Endothelial cell of umbilical vein (primary cell): Measurements from ENCODE around the gene COL23A1. TPM values are rescaled to one million over a fixed set of nuclear protein-coding genes. Genes with fewer than 3 reads are reported as not detected.

Source experiments
- BruUV-seq: library from RNA; stranded (reverse); fragments of 400-500 nt; replicated peaks from 2 replicates; lab custom pipeline; 2021; lab: Mats Ljungman, UMichigan
- CTCF ChIA-PET: fragments of 300-600, 350-600 bp; sonication (Branson Sonifier 250); formaldehyde crosslinking; loops from one replicate; lab custom pipeline; 2021; ENCODE audit warnings: antibody characterized with exemption, inconsistent platforms; lab: Charles Lee
- POLR2A ChIA-PET: fragments of 300-600, 350-600 bp; sonication (Branson Sonifier 250); formaldehyde crosslinking; loops from one replicate; lab custom pipeline; 2021; ENCODE audit warnings: antibody characterized with exemption, inconsistent platforms; lab: Charles Lee
- DNase-seq: peaks from one replicate; pipeline ENCODE4 v3.0.0-alpha.2; 2011; ENCODE audit warnings: low read depth, low spot score
- FAIRE-seq: peaks from 2 replicates; lab custom pipeline; 2011; peaks lifted over from hg19 to GRCh38; lab: Jason Lieb, UNC
- H2AFZ ChIP-seq: 2 replicates; pipeline ENCODE4 v1.6.0; 2012; ENCODE audit warnings: low read depth, low read length, control low read depth, inconsistent platforms
- H3K27ac ChIP-seq: 2 replicates; pipeline ENCODE4 v1.5.1; 2011; ENCODE audit warnings: low read depth, mild to moderate bottlenecking, control low read depth, low read length, moderate library complexity; ENCODE audit not compliant: insufficient read depth
- H3K27me3 ChIP-seq, 2 experiments: 2 replicates each; pipeline versions ENCODE4 v1.6.0 to v1.6.1; 2011; ENCODE audit warnings: low read length in 2 of 2, mixed read lengths in 1 of 2; ENCODE audit not compliant: control insufficient read depth in 2 of 2, insufficient read depth in 2 of 2
- H3K36me3 ChIP-seq, 2 experiments: 2 replicates in 1 of 2; 3 replicates in 1 of 2; pipeline ENCODE4 v1.5.1; 2011; ENCODE audit warnings: low read length in 2 of 2, mild to moderate bottlenecking in 1 of 2, moderate library complexity in 1 of 2; ENCODE audit not compliant: control insufficient read depth in 2 of 2, insufficient read depth in 2 of 2; ENCODE audit errors: extremely low read depth in 1 of 2
- H3K4me1 ChIP-seq: 3 replicates; pipeline ENCODE4 v1.5.1; 2011; ENCODE audit warnings: mild to moderate bottlenecking, low read length; ENCODE audit not compliant: control insufficient read depth, insufficient read depth; ENCODE audit errors: extremely low read depth
- H3K4me2 ChIP-seq: 2 replicates; pipeline ENCODE4 v1.6.1; 2011; ENCODE audit warnings: low read length, control low read depth, mixed read lengths; ENCODE audit not compliant: insufficient read depth
- H3K4me3 ChIP-seq, 3 experiments: fragments of 200-600 bp in 1 of 3; sonication (generic), shearing (Covaris generic) in 1 of 3; replicated peaks in 1 of 3; 2 replicates each; pipeline ENCODE4 v1.5.1; 2011 to 2016; ENCODE audit warnings: control low read depth in 3 of 3, low read length in 3 of 3, mild to moderate bottlenecking in 2 of 3, inconsistent platforms in 1 of 3, low read depth in 1 of 3, moderate library complexity in 1 of 3; ENCODE audit not compliant: insufficient read depth in 1 of 3
- H3K79me2 ChIP-seq: 2 replicates; pipeline ENCODE4 v1.6.0; 2012; ENCODE audit warnings: low read length, inconsistent platforms; ENCODE audit not compliant: control insufficient read depth, insufficient read depth
- H3K9ac ChIP-seq: replicated peaks from 2 replicates; pipeline ENCODE3; 2011; ENCODE audit warnings: low read length, control low read depth; ENCODE audit not compliant: insufficient read depth; ENCODE audit errors: extremely low read depth
- H3K9me1 ChIP-seq: replicated peaks from 3 replicates; pipeline ENCODE4 v1.6.0; 2011; ENCODE audit warnings: mild to moderate bottlenecking, low read length; ENCODE audit not compliant: control insufficient read depth, insufficient read depth; ENCODE audit errors: extremely low read depth
- H3K9me3 ChIP-seq: replicated peaks from 2 replicates; pipeline ENCODE4 v1.5.1; 2012; ENCODE audit warnings: low read length, inconsistent platforms; ENCODE audit not compliant: control insufficient read depth, insufficient read depth
- H4K20me1 ChIP-seq: replicated peaks from 2 replicates; pipeline ENCODE3; 2011; ENCODE audit warnings: mild to moderate bottlenecking, low read length; ENCODE audit not compliant: control insufficient read depth, insufficient read depth; ENCODE audit errors: extremely low read depth
- EZH2 ChIP-seq: IDR thresholded peaks from 2 replicates; pipeline ENCODE4 v1.6.1; 2012; ENCODE audit warnings: borderline replicate concordance, low read depth, mild to moderate bottlenecking, moderate library complexity, low read length, inconsistent platforms; ENCODE audit not compliant: severe bottlenecking
- FOS ChIP-seq: IDR thresholded peaks from 2 replicates; pipeline ENCODE4 v1.6.1; 2011; ENCODE audit warnings: mild to moderate bottlenecking, low read length, moderate library complexity, borderline replicate concordance; ENCODE audit not compliant: insufficient read depth
- GATA2 ChIP-seq: IDR thresholded peaks from 2 replicates; pipeline ENCODE4 v1.7.0; 2011; ENCODE audit warnings: low read depth, mild to moderate bottlenecking, moderate library complexity, mixed read lengths, low read length; ENCODE audit not compliant: insufficient read length, insufficient read depth
- JUN ChIP-seq: IDR thresholded peaks from 2 replicates; pipeline ENCODE4 v1.6.1; 2011; ENCODE audit warnings: borderline replicate concordance, low read depth; ENCODE audit not compliant: insufficient read length, insufficient read depth
- MYC ChIP-seq: IDR thresholded peaks from one replicate; pipeline ENCODE4 v1.6.1; 2011; ENCODE audit warnings: mild to moderate bottlenecking, low read depth, low read length
- POLR2A ChIP-seq: IDR thresholded peaks from 2 replicates; pipeline ENCODE4 v1.6.1; 2012; ENCODE audit warnings: low read depth, mild to moderate bottlenecking, control low read depth, low read length
- POLR2AphosphoS5 ChIP-seq: IDR thresholded peaks from 2 replicates; pipeline ENCODE4 v1.6.1; 2012; ENCODE audit warnings: low read depth, mild to moderate bottlenecking, control low read depth, low read length, moderate library complexity; ENCODE audit not compliant: insufficient read depth
- dilution Hi-C: fragments of 300-500 bp; cut with MboI; formaldehyde crosslinking; loops from one replicate; pipeline ENCODE4 v1.15.0; 2019; ENCODE audit warnings: low sequenced_read_pairs; ENCODE audit not compliant: extremely low pct_ligation_motif_present
- intact Hi-C: fragments of 100-400 bp; cut with micrococcal nuclease; formaldehyde crosslinking; loops from one replicate; pipeline ENCODE4 v1.10.0; 2022
- polyA plus RNA-seq, 4 experiments: library from polyadenylated mRNA; depleted of rRNA in 3 of 4; stranded (reverse) in 3 of 4; unstranded in 1 of 4; fragments of >200 nt; gene quantifications; 2 replicates each; pipeline versions ENCODE4 v1.2.1 to v1.2.3, GENCODE V29; 2011 to 2012; ENCODE audit warnings: missing spikeins in 1 of 4
- total RNA-seq: library from RNA; stranded (reverse); gene quantifications from 2 replicates; pipeline ENCODE4 v1.2.3, GENCODE V29; 2021
- TF ChIP-seq, protein P1 (sequence below), 2 donors: IDR thresholded peaks; 1 replicate in 1 of 2; 2 replicates in 1 of 2; pipeline ENCODE4 v1.5.1; 2011; ENCODE audit warnings: low read length in 2 of 2, mild to moderate bottlenecking in 2 of 2, moderate library complexity in 2 of 2, control low read depth in 1 of 2, inconsistent platforms in 1 of 2, low read depth in 1 of 2; ENCODE audit not compliant: insufficient read depth in 1 of 2; ENCODE audit errors: extremely low read depth in 1 of 2
- TF ChIP-seq, protein P2 (sequence below): IDR thresholded peaks from 2 replicates; pipeline ENCODE4 v1.6.1; 2011; ENCODE audit not compliant: insufficient read depth, insufficient read length

The COL23A1 gene
- total and polyA plus RNA-seq, 2 donors (not counting 3 experiments of a cell fraction or from before 2014, with no cell fraction given), result not detected

DNA sequence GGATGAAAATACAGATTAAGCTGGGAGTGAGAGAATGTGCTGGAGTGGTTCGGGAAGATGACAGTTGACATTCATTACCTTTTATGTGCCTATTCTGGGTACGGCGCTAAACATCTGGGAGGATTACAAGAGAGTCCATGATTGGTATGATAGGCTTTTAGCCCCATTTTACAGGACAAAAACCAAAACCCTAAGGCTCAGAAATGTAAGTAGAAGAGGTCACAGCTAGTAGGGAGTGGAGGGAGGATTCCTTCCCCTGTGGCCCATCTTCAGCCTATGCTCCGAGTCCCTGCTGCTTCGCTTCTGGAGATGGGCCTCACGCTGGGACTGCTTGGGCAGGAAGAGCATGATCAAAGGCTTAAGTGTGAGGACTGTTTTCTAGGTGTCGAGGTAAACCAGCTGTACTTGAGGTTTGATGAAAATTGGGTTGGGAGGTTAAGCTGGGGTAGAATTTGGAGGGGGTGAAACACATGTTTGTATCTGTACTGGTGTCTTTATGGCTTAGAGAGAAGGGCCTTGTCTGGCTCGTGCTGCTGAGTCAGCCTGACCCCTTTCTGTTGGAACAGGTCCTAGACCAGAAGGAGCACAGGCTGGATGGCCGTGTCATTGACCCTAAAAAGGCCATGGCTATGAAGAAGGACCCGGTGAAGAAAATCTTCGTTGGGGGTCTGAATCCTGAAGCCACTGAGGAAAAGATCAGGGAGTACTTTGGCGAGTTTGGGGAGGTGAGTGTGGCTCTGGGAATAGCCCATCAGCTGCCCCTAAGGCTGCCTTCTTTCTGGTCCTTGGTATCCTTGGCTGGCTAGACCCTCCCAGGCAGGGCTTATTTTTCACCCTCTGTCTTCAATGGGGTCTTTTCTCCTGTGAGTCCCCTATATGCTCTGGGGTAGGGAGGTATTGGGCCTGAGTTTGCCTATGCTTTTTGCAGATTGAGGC lies 383.8 kb downstream of the COL23A1 start:
- no peaks in the 10 kb centered on the region for H3K9me1 ChIP-seq
- BruUV-seq, result no TSS peak
- H3K4me1 ChIP-seq, result peaks cover 22% of the 10 kb centered on the region
- no peaks in the 10 kb centered on the region for H3K27me3 ChIP-seq
- H4K20me1 ChIP-seq, result peaks cover 4% of the 10 kb centered on the region
- ChIA-PET POLR2A (interaction anchor here (1.0 kb wide), 1 partner anchor 26 kb away, joined by 3 read pairs; the partner anchor contains the start of gene PHYKPL), CTCF (interaction anchor here (1.3 to 1.4 kb wide), 2 partner anchors 130 to 131 kb away, joined by 5 to 6 read pairs; no protein-coding TSS in a partner anchor)
- H3K9ac ChIP-seq, result peak overlapping the region; percentile 89
- no peak overlapping the region for H2AFZ ChIP-seq
- H3K36me3 ChIP-seq, result peaks cover 27 to 38% of the 10 kb centered on the region in 2 experiments
- DNase-seq, result no peak
- no peaks in the 10 kb centered on the region for H3K9me3 ChIP-seq
- TF ChIP-seq, protein P1, sequence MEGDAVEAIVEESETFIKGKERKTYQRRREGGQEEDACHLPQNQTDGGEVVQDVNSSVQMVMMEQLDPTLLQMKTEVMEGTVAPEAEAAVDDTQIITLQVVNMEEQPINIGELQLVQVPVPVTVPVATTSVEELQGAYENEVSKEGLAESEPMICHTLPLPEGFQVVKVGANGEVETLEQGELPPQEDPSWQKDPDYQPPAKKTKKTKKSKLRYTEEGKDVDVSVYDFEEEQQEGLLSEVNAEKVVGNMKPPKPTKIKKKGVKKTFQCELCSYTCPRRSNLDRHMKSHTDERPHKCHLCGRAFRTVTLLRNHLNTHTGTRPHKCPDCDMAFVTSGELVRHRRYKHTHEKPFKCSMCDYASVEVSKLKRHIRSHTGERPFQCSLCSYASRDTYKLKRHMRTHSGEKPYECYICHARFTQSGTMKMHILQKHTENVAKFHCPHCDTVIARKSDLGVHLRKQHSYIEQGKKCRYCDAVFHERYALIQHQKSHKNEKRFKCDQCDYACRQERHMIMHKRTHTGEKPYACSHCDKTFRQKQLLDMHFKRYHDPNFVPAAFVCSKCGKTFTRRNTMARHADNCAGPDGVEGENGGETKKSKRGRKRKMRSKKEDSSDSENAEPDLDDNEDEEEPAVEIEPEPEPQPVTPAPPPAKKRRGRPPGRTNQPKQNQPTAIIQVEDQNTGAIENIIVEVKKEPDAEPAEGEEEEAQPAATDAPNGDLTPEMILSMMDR (IDR thresholded peaks at IDR 0.05; ENCODE audit: extremely low read depth in 1 of 2, insufficient read depth in 1 of 2, low read depth in 1 of 2, low read length in 2 of 2), result no peak
- TF ChIP-seq, protein P2, sequence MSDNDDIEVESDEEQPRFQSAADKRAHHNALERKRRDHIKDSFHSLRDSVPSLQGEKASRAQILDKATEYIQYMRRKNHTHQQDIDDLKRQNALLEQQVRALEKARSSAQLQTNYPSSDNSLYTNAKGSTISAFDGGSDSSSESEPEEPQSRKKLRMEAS, result no peak
- peak; percentile 10 for TF ChIP-seq POLR2A
- TF ChIP-seq GATA2, result no peak
- TF ChIP-seq JUN, result no peak
- TF ChIP-seq FOS, result no peak
- peak; percentile 15 for TF ChIP-seq POLR2AphosphoS5
- TF ChIP-seq EZH2, result no peak
- no peak for TF ChIP-seq MYC
- peak overlapping the region; percentile 69 for H3K4me2 ChIP-seq
- no peak for FAIRE-seq
- dilution Hi-C loops, result no loop called here
- intact Hi-C loops, result no loop called here
- H3K4me3 ChIP-seq, result peak overlapping the region; percentile 66 to 93 (median 81)
- peaks cover 55% of the 10 kb centered on the region for H3K79me2 ChIP-seq
- H3K27ac ChIP-seq, result no peak overlapping the region
